ENCODE results near the gene ALAS1.

- peak; percentile 83 for TF ChIP-seq CTCF (IDR thresholded peaks at IDR 0.05)
- TF ChIP-seq EZH2 (IDR thresholded peaks at IDR 0.05; ENCODE audit: borderline replicate concordance, insufficient read depth, low read depth, low read length, poor library complexity, severe bottlenecking): no peak
Observed at GRCh38 chr3:52220380-52221026, 22.5 kb downstream of the ALAS1 start.

All from B cell (primary cell).